ENCODE measurements around the gene RPS6KC1. TPM values are rescaled to one million over a fixed set of nuclear protein-coding genes. Genes with fewer than 3 reads are reported as not detected.
"Not testable (repeated sequence)": the region's sequence is repeated elsewhere in the genome, so short reads cannot be mapped to it uniquely, and the experiment has no call there.

RPS6KC1 gene
- total and polyA plus RNA-seq, 2 donors from 2014 or later = 6.3 to 13.8 TPM

- DNase-seq (no peak), FAIRE-seq (no peak)
- Histone ChIP-seq H3K4me1 (ENCODE audit: control insufficient read depth in 2 of 3, insufficient read depth in 2 of 3, low read depth in 1 of 3, low read length in 3 of 3) (no peaks in the 10 kb centered on the region), H3K36me3 (ENCODE audit: control insufficient read depth in 2 of 3, insufficient read depth in 3 of 3, low read length in 3 of 3) (peaks cover 0 to 6% (median 2%) of the 10 kb centered on the region in 3 donors), H3K27me3 (ENCODE audit: control insufficient read depth, insufficient read depth, low read length) (no peaks in the 10 kb centered on the region), H3K27ac (ENCODE audit: low read depth in 2 of 2, low read length in 2 of 2) (no peak overlapping the region), H3K4me3 (ENCODE audit: low read length in 3 of 3) (no peak overlapping the region), H3K9me3 (ENCODE audit: control insufficient read depth in 2 of 3, insufficient read depth in 1 of 3, low read length in 3 of 3) (no peaks in the 10 kb centered on the region), H3K9ac (ENCODE audit: low read length in 3 of 3) (no peak overlapping the region)
- intact Hi-C loops (cut with DNase I) = no loop called here
- TF ChIP-seq CTCF (IDR thresholded peaks at IDR 0.05; ENCODE audit: borderline replicate concordance, extremely low read depth, insufficient read depth) = no peak
Measured at GRCh38 chr1:213095467-213095866, 44.4 kb downstream of the RPS6KC1 start.

DNA sequence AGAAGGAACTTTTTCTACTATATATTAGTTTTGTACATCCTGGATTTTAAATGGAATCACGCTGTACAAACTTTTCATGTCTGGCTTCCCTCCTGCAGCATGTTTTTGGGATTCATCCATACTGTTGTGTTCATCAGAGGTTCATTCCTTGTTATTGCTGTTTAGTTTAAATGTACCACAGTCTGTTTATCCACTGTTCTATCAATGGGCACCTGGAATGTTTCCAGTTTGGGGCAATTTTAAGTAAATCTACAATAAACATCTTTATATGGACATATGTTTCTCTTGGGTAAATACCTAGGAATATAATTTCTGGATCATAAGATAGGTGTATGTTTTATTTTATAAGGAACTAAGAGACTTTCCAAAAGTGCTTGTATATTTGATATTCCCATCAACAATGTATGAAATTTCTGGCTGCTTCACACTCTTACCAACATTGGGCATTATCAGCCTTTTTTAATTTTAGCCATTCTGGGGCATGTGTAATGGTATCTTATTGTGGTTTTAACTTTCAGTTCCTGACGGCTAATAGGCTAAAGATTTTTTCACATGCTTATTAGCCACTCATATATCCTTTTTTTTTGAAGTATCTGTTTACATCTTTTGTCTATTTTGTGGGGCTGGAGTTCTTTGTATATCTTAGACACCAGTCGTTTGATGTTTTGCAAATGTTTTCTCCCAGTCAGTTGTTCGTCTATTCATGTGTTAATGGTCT, 48.8 kb downstream of the RPS6KC1 start:
- no peak overlapping the region for H3K9ac ChIP-seq (ENCODE audit: low read length in 3 of 3)
- no peak overlapping the region for H3K4me3 ChIP-seq (ENCODE audit: low read length in 3 of 3)
- H3K27me3 ChIP-seq (ENCODE audit: control insufficient read depth, insufficient read depth, low read length) = no peaks in the 10 kb centered on the region
- no peak for FAIRE-seq
- no peaks in the 10 kb centered on the region for H3K9me3 ChIP-seq (ENCODE audit: control insufficient read depth in 2 of 3, insufficient read depth in 1 of 3, low read length in 3 of 3)
- intact Hi-C loops (cut with DNase I) = no loop called here
- H3K4me1 ChIP-seq (ENCODE audit: control insufficient read depth in 2 of 3, insufficient read depth in 2 of 3, low read depth in 1 of 3, low read length in 3 of 3) = no peaks in the 10 kb centered on the region
- no peak for DNase-seq
- TF ChIP-seq CTCF (IDR thresholded peaks at IDR 0.05; ENCODE audit: borderline replicate concordance, extremely low read depth, insufficient read depth) = no peak
- H3K36me3 ChIP-seq (ENCODE audit: control insufficient read depth in 2 of 3, insufficient read depth in 3 of 3, low read length in 3 of 3) = peaks cover 0 to 6% (median 2%) of the 10 kb centered on the region in 3 donors
- H3K27ac ChIP-seq (ENCODE audit: low read depth in 2 of 2, low read length in 2 of 2) = no peak overlapping the region

DNA sequence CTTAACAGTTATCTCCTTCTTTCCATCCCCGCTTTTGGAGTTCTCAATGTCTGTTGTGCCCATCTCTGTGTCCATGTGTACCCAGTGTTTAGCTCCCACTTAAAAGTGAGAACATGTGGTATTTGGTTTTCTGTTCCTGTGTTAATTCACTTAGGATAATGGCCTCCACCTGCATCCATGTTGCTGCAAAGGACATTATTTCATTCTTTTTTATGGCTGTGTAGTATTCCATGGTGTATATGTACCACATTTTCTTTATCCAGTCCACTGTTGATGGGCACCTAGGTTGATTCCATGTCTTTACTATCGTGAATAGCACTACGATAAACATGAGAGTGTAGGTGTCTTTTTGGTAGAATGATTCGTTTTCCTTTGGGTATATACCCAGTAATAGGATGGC, 49.5 kb downstream of the RPS6KC1 start:
- H3K9me3 ChIP-seq (ENCODE audit: control insufficient read depth in 2 of 3, insufficient read depth in 1 of 3, low read length in 3 of 3); H3K36me3 ChIP-seq (ENCODE audit: control insufficient read depth in 2 of 3, insufficient read depth in 3 of 3, low read length in 3 of 3); H3K9ac ChIP-seq (ENCODE audit: low read length in 3 of 3); H3K4me1 ChIP-seq (ENCODE audit: control insufficient read depth in 2 of 3, insufficient read depth in 2 of 3, low read depth in 1 of 3, low read length in 3 of 3); H3K27me3 ChIP-seq (ENCODE audit: control insufficient read depth, insufficient read depth, low read length); DNase-seq; FAIRE-seq; H3K27ac ChIP-seq (ENCODE audit: low read depth in 2 of 2, low read length in 2 of 2); H3K4me3 ChIP-seq (ENCODE audit: low read length in 3 of 3); intact Hi-C loops (cut with DNase I): not testable (repeated sequence)

GRCh38 chr1:213103377-213104306, 52.6 kb downstream of the RPS6KC1 start:
- intact Hi-C loops (cut with DNase I) = no loop called here
- Histone ChIP-seq H3K27me3 (ENCODE audit: control insufficient read depth, insufficient read depth, low read length) (no peaks in the 10 kb centered on the region), H3K27ac (ENCODE audit: low read depth in 2 of 2, low read length in 2 of 2) (no peak overlapping the region), H3K9me3 (ENCODE audit: control insufficient read depth in 2 of 3, insufficient read depth in 1 of 3, low read length in 3 of 3) (no peaks in the 10 kb centered on the region), H3K36me3 (ENCODE audit: control insufficient read depth in 2 of 3, insufficient read depth in 3 of 3, low read length in 3 of 3) (peaks cover 0 to 2% (median 0%) of the 10 kb centered on the region in 3 donors), H3K4me3 (ENCODE audit: low read length in 3 of 3) (no peak overlapping the region), H3K9ac (ENCODE audit: low read length in 3 of 3) (no peak overlapping the region), H3K4me1 (ENCODE audit: control insufficient read depth in 2 of 3, insufficient read depth in 2 of 3, low read depth in 1 of 3, low read length in 3 of 3) (no peaks in the 10 kb centered on the region)
- DNase-seq (no peak), FAIRE-seq (no peak)
- no peak for TF ChIP-seq CTCF (IDR thresholded peaks at IDR 0.05; ENCODE audit: borderline replicate concordance, extremely low read depth, insufficient read depth)
